GM21367 (cell line): Measurements from ENCODE around the gene TNNT3.

Experiments
- ATAC-seq: cut with Tn5 transposase; IDR thresholded peaks from one replicate; pipeline ENCODE4 v1.9.1; 2021; ENCODE audit not compliant: unreplicated experiment

The TNNT3 gene

DNA sequence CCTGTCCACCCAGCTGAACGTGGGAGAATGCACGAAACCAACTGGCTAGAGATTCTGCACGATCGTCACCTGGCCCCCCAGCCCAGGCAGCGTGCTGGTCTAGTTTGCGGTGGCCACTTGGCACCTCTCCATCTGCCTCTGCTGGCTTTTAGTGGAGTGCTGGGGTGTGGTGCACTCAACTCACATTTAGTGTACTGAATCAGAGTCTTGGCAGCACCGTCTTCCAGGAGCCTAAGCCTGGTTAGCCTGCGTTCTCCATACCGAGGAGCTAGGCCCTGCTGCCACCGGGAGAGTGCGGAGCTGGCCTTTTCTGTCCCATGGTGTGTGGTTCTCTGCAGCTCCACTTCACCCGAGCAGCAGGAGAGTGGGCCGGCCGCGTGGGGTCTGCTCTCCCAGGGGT lies 30.4 kb downstream of the TNNT3 start:
- ATAC-seq = no peak

DNA sequence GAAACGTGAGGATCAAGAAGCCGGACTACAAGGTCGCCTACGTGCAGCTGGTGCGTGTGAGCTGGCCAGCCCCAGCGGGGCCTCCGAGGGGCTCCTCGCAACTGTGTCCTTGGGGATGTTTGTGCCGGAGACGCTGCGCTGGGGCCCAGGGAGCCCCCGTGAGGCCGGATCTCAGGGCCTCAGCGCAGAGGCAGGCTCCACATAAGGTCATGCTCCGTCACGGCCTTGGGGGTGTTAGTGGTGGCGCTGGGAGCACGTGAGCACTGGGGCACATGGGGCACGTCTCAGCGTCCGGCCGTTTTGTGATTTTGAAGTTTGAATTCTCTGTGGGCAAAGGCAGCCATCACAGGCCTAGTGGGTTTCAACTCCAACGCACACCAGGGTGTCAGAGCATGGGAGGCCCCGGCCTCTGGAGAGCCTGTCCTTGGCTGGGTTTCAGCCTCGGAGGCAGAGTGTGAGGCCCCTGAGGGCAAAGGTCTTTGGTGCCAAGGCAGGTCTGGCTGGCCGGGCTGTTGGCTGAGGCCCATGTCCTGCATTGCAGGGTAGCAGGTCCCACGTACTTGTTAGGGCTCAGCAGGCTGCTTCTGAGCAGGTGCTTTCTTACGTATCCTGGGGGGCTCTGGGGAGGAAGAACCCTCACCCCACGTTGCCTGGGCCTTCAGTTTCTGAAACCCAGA lies 33.4 kb downstream of the TNNT3 start:
- ATAC-seq = no peak

DNA sequence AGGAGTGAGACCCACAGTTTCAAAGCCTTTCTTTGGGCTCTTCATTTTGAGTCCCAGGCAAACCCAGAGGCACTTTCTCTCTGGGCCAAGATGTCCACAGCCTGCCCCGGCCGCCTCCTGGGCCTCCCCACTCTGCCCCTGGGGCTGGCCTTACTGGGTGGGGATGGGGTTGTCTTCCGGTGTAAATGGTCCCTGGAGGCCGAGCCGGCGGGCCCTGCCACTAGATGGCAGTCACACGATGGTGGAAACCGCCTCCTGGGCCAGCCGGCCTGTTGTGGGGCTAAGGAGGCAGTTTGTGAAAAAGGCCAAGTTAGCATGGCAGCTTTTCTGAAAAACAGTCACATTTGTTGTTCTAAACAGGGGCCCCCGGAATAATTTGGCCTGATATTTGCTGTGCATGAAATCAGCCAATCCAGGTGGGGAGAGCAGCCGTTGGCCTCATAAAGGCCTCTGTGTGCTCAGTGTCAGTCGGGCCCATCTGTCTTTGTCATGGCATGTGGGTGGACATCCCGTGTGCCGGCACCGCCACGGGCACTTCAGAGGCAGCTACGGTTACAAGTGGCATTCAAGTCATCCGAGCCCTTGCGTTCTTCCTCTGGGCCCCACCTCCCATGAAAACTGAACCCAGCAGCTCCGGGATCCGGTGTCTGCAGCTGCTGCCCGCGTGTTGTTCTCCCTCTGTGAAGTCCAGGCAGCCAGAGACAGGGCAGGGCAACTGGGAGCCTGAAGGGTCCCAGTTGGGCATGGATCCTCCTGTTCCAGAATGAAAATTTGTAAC lies 34.2 kb downstream of the TNNT3 start:
- ATAC-seq = no peak

DNA sequence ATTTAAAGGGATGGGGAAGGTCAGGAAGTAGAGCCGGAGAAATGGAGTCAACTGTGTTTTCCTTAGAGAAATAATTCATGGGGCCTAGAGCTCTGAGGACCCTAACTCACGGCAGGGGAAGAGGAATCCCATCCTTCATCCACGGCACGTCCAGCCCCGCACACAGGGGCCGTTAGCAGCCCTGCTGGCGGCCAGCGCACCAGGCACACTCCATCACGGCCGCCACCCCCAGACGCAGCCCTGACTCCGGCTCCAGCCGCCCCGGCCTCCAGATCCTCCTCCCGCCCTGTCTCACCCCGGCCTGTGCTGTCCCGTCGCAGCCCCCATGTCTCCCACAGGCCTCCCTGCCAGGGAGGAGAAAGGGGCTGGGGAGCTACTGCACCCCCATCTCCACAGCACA lies 38.9 kb downstream of the TNNT3 start:
- ATAC-seq = no peak

DNA sequence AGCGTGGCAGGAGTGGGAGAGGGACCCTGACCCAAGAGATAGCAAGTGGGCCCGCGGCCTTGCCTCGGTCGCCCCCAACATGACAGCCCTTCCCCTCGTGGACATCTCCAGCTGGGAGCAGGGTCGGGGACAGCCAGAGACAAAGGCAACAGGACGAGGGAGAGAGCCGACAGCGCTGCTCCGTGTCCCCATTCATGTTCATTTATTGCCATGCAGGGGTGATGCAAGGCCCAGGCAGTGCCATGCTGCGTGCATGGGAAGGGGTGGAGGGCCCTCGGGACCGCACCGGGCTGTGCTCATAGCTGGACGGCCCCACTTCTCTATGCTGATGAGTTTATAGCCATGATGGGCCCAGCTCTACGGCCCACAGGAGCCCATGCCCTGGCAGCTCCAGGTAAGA lies 40.3 kb downstream of the TNNT3 start:
- no peak for ATAC-seq

DNA sequence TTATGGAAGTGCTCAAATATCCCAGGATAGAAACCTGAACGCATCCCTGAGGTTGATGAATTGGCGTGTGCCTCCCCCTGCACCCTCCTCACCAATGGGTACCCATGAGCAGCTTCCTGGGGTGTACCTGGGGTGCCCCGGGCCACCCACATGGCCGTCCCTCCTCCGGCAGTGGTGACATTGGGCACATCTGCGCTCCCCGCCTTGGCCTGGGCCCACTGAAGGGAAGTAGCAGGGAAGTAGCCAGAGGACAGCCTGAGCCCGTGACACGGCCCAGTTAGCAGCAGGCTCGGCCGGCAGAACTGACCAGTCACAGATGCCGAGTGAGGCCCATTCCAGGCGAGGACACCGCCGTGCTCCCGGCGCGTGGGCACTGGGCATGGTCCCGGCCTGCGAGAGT lies 44.4 kb downstream of the TNNT3 start:
- no peak for ATAC-seq

DNA sequence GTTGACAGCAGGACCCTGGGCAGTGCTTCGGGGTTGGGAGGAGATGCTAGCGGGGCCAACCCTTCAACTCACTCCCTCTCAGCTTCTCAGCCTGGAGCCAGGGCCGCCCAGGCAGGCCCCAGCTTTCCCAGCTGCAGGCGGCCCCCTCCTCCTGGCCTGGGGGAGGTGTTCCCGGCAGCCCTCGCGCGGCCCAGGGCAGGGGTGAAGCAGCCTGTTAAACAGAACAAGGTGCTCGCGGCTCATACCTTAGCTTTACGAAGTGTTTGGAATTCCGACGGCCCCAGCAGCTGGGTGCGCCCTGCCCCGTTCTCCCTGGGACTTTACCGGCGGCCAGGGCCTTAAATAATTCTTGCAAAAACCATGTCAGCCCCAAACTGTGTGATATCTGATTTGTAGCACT lies 44.8 kb downstream of the TNNT3 start:
- no peak for ATAC-seq

DNA sequence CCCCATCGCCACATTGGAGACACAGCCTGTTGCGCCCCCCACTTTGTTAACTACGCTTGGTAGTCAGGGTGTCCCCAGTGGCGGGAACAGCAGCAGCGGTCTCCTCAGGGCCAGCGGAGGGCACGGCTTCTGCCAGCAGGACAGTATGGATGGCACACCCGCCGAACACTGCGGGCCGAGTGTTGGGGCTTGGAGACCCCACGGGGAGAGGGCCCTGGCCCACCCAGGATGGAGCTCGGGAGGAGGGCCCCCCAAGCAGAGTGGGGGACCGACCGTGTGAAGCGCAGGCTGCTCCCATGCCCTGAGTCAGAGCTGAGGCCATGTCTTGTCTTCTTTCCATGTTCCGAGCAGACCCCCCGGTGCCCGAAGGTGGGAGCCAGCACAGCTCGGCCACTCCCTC lies 45.5 kb downstream of the TNNT3 start:
- no peak for ATAC-seq

DNA sequence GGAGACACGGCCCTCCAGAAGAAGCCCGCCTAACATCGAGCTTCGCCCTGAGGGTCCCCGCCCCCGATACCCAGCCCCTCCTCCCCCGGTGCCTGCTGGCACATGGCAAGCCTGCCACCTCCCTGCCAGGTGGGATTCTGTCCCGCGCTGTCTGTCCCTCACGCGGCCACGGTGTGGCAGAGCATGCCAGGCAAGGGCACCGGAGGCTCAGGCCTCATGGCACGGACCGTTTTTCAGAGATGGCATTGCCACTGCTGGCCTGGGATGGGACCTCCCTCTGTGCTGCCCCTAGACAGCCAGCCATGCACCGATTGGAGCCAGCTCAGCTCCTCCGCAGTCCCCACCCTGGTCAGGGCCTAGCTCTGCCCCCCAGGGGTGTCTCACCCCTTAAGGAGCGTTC lies 47.0 kb downstream of the TNNT3 start:
- ATAC-seq = no peak

DNA sequence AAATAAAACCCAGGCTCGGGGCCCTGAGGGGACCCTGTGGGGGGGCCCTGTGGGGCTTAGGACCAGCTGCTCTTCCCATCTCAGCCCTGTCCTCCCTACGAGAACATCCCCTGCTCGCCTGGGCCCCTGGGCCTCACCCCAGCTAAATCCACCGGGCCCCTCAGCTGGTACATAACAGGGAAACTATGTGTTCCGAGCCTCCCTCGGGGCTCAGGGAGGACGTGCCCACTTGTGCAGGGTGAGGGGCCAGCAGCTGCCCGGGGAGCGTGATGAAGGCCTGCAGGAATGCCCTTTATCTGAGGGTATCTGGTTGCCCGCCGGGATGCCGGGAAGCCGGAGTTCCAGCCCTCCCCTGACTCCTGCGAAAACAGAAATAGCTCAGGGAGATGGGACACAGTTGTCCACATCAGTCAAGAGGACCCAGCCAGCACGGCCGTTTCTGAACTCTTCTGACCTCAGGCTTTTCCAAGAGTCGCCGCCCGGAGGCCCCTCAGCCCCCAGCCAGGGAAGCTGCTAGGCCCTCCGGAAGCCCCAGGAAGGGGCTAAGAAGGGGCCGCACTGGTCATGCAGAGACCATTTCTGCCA lies 48.2 kb downstream of the TNNT3 start:
- no peak for ATAC-seq

DNA sequence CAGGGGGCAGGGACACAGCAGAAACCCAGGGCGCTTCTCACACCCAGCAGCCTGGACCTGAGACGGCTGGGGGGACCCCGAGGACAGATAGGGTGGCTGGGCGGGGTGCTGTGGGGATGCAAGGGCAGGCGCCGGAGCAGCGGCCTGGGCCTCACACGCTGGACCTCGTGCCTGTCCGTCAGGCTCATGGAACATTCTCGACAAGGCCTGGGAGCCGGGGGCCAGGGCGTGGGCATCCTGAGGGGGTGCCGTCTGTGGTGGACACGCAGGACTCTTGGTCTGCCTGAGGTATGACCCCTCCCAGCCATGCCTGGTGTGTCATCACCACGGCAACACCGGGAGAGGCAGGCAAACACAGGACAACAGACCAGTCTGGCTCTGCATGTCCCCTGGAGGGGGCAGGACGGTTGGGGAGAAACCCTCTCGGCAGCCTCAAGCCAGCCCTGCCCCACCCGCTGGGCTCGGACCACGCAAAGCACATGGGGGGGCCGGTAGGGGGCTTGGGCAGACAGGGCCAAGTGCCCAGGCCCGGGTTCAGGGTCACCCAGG lies 49.0 kb downstream of the TNNT3 start:
- ATAC-seq = no peak

DNA sequence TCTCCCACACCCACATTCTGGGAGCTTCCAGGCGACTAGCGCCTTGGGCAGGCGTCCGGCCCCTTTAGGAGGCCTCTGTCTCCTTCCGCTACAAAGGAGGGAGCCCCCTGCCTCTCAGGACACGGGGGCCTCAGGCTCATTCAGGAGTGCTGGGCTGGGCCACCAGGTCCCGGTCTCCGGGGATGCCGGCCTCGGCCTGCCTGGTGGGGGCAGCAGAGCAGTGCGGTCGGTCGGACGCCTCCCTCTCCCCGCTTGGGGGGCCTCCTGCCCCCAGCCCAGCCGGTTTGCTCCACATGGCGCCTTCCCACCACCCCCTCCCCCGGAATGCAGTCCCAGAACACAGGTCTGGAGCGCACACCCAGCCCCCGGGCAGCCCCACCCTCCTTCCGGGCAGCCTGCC lies 49.5 kb downstream of the TNNT3 start:
- no peak for ATAC-seq

DNA sequence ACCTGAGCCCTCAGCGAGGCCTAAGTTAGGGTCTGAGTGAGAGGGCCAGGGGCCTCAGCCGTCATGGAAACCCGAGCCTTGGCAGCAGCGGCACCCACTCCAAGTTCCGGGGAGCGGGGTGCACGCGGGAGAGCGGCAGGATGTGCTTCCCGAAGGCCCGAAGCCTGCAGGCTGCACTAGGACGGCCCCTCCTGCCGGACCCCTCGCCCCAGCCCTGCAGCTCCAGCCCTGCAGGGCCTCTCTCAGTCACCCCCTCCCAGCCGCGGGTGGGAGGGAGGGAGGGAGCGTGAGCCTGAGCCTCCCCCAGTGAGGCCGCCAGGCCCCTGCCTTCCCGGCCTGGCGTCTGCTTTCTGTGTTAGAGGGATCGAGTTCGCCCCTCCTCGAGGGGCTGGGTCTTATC lies 50.3 kb downstream of the TNNT3 start:
- ATAC-seq = no peak

DNA sequence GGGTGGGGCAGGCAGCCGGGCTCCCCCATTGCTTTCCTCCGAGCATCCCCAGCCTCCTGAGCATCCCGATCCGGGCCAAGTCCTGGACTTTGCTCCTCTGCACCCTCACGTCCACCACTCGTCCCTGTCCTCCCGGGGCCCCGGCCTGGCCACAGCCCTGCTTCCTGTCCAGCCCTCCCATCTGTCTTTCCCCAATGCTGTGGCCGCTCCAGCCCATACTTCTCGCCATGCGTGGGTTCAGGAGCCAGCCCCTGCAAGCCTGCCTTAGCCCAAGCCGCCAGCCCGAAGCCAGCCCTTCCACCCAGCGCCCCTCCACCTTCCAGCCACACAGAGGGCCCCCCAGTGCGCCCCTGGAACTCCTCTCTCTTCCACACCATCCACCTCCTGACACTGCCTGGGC lies 51.5 kb downstream of the TNNT3 start:
- no peak for ATAC-seq

DNA sequence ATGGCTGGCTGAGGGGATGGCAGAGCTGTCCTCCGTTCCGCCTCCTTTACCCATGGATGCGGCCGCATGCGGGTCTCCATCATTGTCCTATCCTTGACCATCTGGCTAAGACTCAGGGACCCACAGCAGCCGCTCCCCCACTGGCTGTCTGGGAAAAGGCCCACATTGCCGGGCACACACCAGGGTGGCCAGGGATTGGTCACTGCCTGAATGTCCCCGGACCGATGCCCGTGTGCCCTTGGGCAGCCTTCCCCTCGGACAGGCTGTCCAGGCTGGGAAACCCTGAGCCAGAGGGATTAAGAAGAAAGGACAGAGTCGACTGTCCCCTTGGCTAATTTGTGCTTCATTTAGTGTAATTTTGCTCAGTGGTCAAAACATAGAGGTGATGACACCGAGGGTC lies 55.7 kb downstream of the TNNT3 start:
- no peak for ATAC-seq

DNA sequence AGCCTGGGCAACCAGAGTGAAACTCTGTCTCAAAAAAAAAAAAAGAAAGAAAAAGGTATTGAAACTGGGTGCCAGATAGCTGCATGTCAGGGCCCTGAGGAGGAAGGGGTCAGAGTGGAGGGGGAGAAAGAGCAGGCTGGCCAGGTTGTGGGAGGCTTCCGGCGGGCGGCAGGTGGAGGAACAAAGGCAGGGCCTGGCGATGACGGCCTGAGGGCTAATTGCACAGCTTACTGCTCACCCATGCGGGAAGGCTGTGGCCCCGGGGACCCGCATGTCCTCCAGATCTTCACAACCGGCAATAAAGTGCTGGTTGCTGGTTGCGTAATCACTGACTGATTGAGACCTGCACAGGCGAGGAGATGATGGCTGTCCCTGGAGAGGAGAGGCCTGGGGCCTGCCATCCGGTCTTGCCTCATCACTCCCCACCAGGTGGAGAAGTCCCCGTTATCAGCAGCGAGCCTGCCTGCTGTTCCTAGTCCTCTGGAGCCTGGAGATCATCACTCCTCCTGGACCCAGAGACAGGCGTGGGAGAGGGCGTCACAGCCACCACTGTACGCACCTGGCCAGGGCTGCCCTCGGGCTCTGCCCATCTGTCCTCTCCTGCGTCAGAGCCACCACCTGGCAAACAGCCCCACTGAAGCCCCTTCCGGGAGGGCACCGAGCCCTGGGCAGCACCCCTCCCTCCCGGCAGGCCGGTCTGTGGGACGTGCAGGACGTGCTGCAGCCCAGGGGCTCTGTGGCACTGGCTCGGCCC lies 59.4 kb downstream of the TNNT3 start:
- no peak for ATAC-seq

DNA sequence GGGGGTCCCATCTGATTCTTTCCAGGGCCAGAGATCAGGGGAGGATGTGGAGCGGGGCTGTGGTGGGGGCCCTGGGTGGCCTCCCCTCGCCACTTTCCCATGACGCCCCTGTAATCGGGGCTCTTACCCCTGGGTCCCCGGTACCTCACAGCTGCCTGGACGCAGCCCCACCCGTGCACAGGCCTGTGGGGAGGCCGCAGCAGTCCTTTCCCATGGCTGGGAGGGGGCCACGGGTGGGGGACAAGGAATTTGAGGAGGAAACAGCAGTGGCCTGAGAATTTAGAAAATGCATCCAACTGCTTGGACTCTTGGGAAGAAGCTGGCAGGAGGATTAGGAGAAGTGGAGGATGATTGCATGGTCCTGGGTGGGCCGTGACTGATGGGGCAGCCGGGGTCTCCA lies 60.1 kb downstream of the TNNT3 start:
- ATAC-seq = no peak

DNA sequence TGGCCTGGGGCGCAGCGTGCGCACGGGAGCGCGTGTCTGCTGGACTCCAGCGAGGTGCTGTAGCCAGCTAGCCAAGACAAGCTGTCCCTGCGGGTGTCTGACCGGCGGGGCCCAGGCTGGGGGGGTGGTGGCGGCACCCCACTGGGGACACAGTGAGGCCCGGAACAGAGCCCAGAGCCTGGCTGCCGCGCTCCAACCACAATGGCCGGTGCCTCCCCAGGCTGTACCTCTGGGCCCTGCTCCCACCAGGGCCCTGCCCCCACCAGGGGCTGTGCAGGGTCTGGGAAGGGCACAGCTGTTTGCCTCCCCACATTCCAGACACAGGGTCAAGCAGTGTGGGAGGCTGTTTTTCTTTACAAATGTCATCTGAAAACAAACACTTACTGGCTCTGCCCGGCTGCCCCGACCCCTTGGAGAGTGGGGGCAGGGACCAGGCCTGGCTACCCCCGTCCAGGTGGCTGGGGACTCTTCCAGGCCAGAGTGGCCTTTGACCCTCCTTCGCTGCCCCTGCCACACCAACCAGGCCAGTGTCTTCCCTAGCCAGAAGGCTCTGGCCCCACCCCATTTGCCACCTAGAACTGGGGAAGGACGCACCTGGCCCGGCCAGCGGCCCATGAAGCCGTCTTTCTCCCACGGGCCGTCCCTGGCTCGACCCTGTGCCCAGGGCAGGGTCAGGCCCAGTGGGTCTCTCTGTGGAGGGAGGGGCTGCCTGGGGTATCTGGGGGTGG lies 63.5 kb downstream of the TNNT3 start:
- no peak for ATAC-seq

DNA sequence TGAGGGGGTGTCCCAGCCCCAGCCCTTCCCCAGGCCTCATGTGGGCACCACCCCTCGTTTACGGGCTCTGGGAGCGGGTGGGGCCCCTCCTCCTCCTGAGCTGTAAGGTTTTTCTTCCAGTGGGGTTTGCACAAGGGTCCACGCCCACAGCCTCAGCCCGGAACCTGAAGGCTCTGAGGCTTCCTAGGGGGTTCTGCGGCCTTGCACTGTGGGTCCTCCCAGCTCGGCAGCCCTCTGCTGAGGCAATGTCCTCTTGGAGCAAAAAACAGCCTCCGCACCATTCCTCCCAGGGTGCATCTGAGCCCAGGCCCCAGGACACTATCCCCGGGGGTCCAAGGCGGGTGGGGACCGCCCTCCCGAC lies 64.1 kb downstream of the TNNT3 start:
- no peak for ATAC-seq

DNA sequence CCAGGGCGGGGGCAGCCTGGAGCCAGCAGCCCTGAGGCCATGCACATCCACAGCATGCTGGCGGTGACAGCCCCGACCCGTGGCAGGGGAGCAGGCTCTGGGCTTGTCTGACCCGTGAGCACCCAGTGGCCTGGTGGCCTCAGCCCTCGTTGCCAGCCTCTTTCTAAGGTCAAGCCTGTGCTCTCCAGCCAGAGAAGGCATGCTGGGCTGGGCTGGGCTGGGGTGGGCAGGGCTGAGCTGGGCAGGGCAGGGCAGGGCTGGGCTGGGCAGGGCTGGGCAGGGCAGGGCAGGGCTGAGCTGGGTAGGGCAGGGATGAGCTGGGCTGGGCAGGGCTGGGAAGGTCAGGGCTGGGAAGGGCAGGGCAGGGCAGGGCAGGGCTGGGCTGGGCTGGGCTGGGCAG lies 67.5 kb downstream of the TNNT3 start:
- no peak for ATAC-seq

DNA sequence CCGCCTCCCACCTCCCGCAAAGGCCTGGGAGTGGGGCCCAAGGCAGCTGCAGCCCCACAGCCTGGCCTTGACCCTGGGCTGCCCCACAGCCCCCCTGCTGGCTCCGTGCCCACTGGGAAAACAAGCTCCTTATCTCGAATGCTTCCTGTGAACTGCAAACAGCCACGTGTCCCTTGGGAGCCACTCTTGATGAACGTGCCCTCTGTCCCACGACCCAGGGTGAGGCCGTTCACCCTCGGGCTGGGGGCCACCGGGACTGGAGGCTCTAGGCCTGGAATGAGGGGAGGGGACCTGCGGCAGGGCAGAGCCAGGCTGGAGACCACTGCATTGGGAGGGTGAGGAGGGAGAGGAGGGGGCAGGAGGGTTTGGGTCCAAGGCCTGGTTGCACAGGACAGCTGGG lies 68.7 kb downstream of the TNNT3 start:
- no peak for ATAC-seq
